Testis (tissue), 2 donors: ENCODE data around the gene AGAP1.

ENCODE experiments used
- POLR2A ChIP-seq: fragments of 450-650 bp; IDR thresholded peaks from one replicate; pipeline ENCODE4 v1.6.1; 2017; ENCODE audit warnings: antibody characterized with exemption, mild to moderate bottlenecking, moderate library complexity
- TF ChIP-seq, protein P1 (sequence below), 3 experiments: fragments of 450-650 bp in 2 of 3; fragments of 200-600 bp in 1 of 3; sonication (generic) in 1 of 3; IDR thresholded peaks; one replicate each; pipeline ENCODE4 v1.5.1; 2016 to 2019; ENCODE audit warnings: antibody characterized with exemption in 3 of 3, mild to moderate bottlenecking in 2 of 3, moderate library complexity in 1 of 3

- TF ChIP-seq, protein P1, sequence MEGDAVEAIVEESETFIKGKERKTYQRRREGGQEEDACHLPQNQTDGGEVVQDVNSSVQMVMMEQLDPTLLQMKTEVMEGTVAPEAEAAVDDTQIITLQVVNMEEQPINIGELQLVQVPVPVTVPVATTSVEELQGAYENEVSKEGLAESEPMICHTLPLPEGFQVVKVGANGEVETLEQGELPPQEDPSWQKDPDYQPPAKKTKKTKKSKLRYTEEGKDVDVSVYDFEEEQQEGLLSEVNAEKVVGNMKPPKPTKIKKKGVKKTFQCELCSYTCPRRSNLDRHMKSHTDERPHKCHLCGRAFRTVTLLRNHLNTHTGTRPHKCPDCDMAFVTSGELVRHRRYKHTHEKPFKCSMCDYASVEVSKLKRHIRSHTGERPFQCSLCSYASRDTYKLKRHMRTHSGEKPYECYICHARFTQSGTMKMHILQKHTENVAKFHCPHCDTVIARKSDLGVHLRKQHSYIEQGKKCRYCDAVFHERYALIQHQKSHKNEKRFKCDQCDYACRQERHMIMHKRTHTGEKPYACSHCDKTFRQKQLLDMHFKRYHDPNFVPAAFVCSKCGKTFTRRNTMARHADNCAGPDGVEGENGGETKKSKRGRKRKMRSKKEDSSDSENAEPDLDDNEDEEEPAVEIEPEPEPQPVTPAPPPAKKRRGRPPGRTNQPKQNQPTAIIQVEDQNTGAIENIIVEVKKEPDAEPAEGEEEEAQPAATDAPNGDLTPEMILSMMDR (IDR thresholded peaks at IDR 0.05), result no peak
- TF ChIP-seq POLR2A, result no peak
Measured at GRCh38 chr2:235458839-235459273, 35.0 kb upstream of the AGAP1 start.
